Activated naive CD4-positive, alpha-beta T cell treated with anti-CD3 and anti-CD28 coated beads, Interleukin-2, amount 10 ng/mL, durations not matched to agents 5 hours and 36 hours (primary cell): ENCODE data around the gene PRDM4. TPM values are rescaled to one million over a fixed set of nuclear protein-coding genes. Genes with fewer than 3 reads are reported as not detected.

Experiments used
- total RNA-seq, 2 experiments: library from RNA; stranded (reverse); gene quantifications; one replicate each; pipeline ENCODE4 v1.2.3, GENCODE V29; 2021

PRDM4 gene
- total RNA-seq = 10 to 100 TPM; 22.5 to 24.2 TPM

GRCh38 chr12:107760809-107761501 is at the start of gene PRDM4:
PRDM4 (minus strand) TSS chr12:107761137; CDS start chr12:107760515, 622 bp downstream.

GRCh38 chr12:107774349-107775029 is 13.6 kb upstream of the PRDM4 start, which contains the start of gene ASCL4:
ASCL4 (plus strand) TSS chr12:107774704; CDS start chr12:107775219, 515 bp downstream.

GRCh38 chr12:107685360-107686248 is 75.3 kb downstream of the PRDM4 start, which contains the start of gene PWP1:
PWP1 (plus strand) TSS chr12:107685799; CDS start chr12:107685900, 101 bp downstream.

Other genes with a start within 250 kb of the PRDM4 start
- 10 to 100 TPM; 35.7 to 41.5 TPM for gene PWP1, start 75.3 kb downstream of the PRDM4 start, total RNA-seq
- gene ASCL4, start 13.6 kb upstream of the PRDM4 start, total RNA-seq = not detected